NB4 (cell line): ENCODE data around the gene EBLN2.

Experiments used
- MYC ChIP-seq: IDR thresholded peaks from 2 replicates; pipeline ENCODE4 v1.6.1; 2011; ENCODE audit warnings: low read depth, low read length
- POLR2A ChIP-seq: IDR thresholded peaks from 2 replicates; pipeline ENCODE4 v1.6.1; 2011; ENCODE audit warnings: mild to moderate bottlenecking; ENCODE audit not compliant: insufficient read length; ENCODE audit errors: extremely low read depth
- TF ChIP-seq, protein P1 (sequence below): IDR thresholded peaks from one replicate; pipeline ENCODE4 v1.5.1; 2012; ENCODE audit warnings: low read depth, low read length

DNA sequence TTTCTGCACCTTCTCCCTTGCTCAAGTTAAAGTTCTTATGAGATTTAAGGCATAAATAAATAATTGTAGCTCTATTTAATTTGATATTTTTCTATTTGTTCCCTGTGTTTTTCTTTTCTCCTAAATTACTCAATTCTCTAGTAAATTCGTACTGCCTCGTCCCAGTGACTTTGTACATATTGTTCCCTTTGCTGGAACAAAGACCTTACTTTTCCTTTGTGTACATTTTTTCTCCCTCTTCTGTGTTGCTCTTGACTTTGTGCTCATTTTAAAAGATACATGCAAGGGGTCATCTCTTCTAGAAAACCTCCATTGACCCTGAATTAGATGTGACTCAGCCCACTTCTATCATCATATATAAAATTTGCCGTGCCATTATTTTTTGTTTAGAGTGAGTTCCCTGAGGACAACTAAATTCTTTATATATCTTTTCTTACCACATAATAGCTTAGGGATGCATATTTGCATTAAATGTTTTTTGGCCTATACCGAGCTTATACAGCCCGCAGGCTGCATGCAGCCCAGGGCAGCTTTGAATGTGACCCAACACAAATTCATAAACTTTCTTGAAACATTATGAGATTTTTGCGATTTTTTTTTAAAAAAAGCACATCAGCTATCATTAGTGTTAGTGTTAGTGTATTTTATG is 35.2 kb upstream of the EBLN2 start:
- TF ChIP-seq, protein P1, sequence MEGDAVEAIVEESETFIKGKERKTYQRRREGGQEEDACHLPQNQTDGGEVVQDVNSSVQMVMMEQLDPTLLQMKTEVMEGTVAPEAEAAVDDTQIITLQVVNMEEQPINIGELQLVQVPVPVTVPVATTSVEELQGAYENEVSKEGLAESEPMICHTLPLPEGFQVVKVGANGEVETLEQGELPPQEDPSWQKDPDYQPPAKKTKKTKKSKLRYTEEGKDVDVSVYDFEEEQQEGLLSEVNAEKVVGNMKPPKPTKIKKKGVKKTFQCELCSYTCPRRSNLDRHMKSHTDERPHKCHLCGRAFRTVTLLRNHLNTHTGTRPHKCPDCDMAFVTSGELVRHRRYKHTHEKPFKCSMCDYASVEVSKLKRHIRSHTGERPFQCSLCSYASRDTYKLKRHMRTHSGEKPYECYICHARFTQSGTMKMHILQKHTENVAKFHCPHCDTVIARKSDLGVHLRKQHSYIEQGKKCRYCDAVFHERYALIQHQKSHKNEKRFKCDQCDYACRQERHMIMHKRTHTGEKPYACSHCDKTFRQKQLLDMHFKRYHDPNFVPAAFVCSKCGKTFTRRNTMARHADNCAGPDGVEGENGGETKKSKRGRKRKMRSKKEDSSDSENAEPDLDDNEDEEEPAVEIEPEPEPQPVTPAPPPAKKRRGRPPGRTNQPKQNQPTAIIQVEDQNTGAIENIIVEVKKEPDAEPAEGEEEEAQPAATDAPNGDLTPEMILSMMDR = no peak
- TF ChIP-seq MYC = no peak
- no peak for TF ChIP-seq POLR2A
